GM19324 (cell line): ENCODE measurements around the gene KRTAP12-2.
"Not testable (repeated sequence)": the region's sequence is repeated elsewhere in the genome, so short reads cannot be mapped to it uniquely, and the experiment has no call there.

Experiments used
- ATAC-seq: cut with Tn5 transposase; IDR thresholded peaks from one replicate; pipeline ENCODE4 v1.9.1; 2021; ENCODE audit warnings: mild to moderate bottlenecking, moderate library complexity; ENCODE audit not compliant: unreplicated experiment, low FRiP score

KRTAP12-2 gene

GRCh38 chr21:44632067-44632466 lies 34.7 kb downstream of the KRTAP12-2 start:
- ATAC-seq = no peak

- ATAC-seq = no peak
Measured at GRCh38 chr21:44630440-44630839, 36.3 kb downstream of the KRTAP12-2 start.

- ATAC-seq = no peak
Measured at GRCh38 chr21:44628707-44629391, 37.9 kb downstream of the KRTAP12-2 start.

- ATAC-seq = not testable (repeated sequence)
Measured at GRCh38 chr21:44627831-44628233, 38.9 kb downstream of the KRTAP12-2 start.

- ATAC-seq = not testable (repeated sequence)
Measured at GRCh38 chr21:44627181-44627822, 39.4 kb downstream of the KRTAP12-2 start.

- no peak for ATAC-seq
Measured at GRCh38 chr21:44626673-44627143, 40.0 kb downstream of the KRTAP12-2 start, which contains the start of gene KRTAP10-9. Gene KRTAP10-9, plus strand, starts transcription at chr21:44627093. Its CDS starts 79 bp downstream, at chr21:44627172.

- no peak for ATAC-seq
Measured at GRCh38 chr21:44626262-44626661, 40.5 kb downstream of the KRTAP12-2 start.

GRCh38 chr21:44625756-44626155 lies 41.0 kb downstream of the KRTAP12-2 start:
- no peak for ATAC-seq

- ATAC-seq = no peak
Measured at GRCh38 chr21:44623575-44623974, 43.2 kb downstream of the KRTAP12-2 start.

- ATAC-seq = no peak
Measured at GRCh38 chr21:44619886-44620285, 46.8 kb downstream of the KRTAP12-2 start.

GRCh38 chr21:44618909-44619308 lies 47.8 kb downstream of the KRTAP12-2 start:
- ATAC-seq = no peak

GRCh38 chr21:44618504-44618903 lies 48.2 kb downstream of the KRTAP12-2 start:
- ATAC-seq = no peak

GRCh38 chr21:44617071-44617501 lies 49.6 kb downstream of the KRTAP12-2 start:
- no peak for ATAC-seq

- no peak for ATAC-seq
Measured at GRCh38 chr21:44616591-44616926, 50.2 kb downstream of the KRTAP12-2 start.
